SK-N-SH treated with all-trans-retinoic acid at 6 μM for 48 hours (cell line): Measurements from ENCODE around the gene CDKL5.

Experiments used
- ATAC-seq: fragments of 200-7000 bp; cut with Tn5 transposase; 3 replicates; pipeline ENCODE4 v1.9.1; 2020; ENCODE audit warnings: mild to moderate bottlenecking, moderate library complexity
- ARNTL ChIP-seq: fragments of 450-650 bp; formaldehyde crosslinking; IDR thresholded peaks from 2 replicates; pipeline ENCODE4 v1.5.0; 2020; ENCODE audit warnings: low read depth, mild to moderate bottlenecking, moderate library complexity, borderline replicate concordance
- BACH2 ChIP-seq: fragments of 250-450 bp; sonication (Bioruptor Pico); IDR thresholded peaks from 2 replicates; pipeline ENCODE4 v1.9.0; 2021; ENCODE audit warnings: mild to moderate bottlenecking, borderline replicate concordance
- CSDC2 ChIP-seq: fragments of 250-450 bp; sonication (Bioruptor Pico); IDR thresholded peaks from 2 replicates; pipeline ENCODE4 v1.5.0; 2020; ENCODE audit warnings: mild to moderate bottlenecking, moderate library complexity
- ESRRG ChIP-seq: fragments of 250-450 bp; sonication (Bioruptor Pico); IDR thresholded peaks from 2 replicates; pipeline ENCODE4 v1.6.1; 2021; ENCODE audit warnings: mild to moderate bottlenecking
- GLIS3 ChIP-seq: fragments of 250-450 bp; sonication (Bioruptor Pico); IDR thresholded peaks from 2 replicates; pipeline ENCODE4 v1.5.0; 2020; ENCODE audit warnings: mild to moderate bottlenecking, moderate library complexity
- ISL1 ChIP-seq: fragments of 250-450 bp; sonication (Bioruptor Pico); IDR thresholded peaks from 2 replicates; pipeline ENCODE4 v2.1.2; 2022; ENCODE audit warnings: mild to moderate bottlenecking, moderate library complexity
- OSR1 ChIP-seq: fragments of 250-450 bp; sonication (Bioruptor Pico); IDR thresholded peaks from 2 replicates; pipeline ENCODE4 v1.8.0; 2022; ENCODE audit warnings: moderate library complexity, mild to moderate bottlenecking, inconsistent platforms
- PPARA ChIP-seq: fragments of 250-450 bp; sonication (Bioruptor Pico); IDR thresholded peaks from 2 replicates; pipeline ENCODE4 v1.5.0; 2020; ENCODE audit warnings: mild to moderate bottlenecking, borderline replicate concordance
- RARB ChIP-seq: fragments of 250-450 bp; sonication (Bioruptor Pico); IDR thresholded peaks from 2 replicates; pipeline ENCODE4 v1.8.0; 2021; ENCODE audit warnings: mild to moderate bottlenecking, moderate library complexity
- SNAI2 ChIP-seq: fragments of 250-450 bp; sonication (Bioruptor Pico); IDR thresholded peaks from 2 replicates; pipeline ENCODE4 v1.5.0; 2020; ENCODE audit warnings: mild to moderate bottlenecking, moderate library complexity
- ZC3H10 ChIP-seq: fragments of 250-450 bp; sonication (Bioruptor Pico); IDR thresholded peaks from 2 replicates; pipeline ENCODE4 v1.5.1; 2021; ENCODE audit warnings: mild to moderate bottlenecking, moderate library complexity
- ZFP3 ChIP-seq: fragments of 250-450 bp; sonication (Bioruptor Pico); IDR thresholded peaks from 2 replicates; pipeline ENCODE4 v1.5.0; 2020; ENCODE audit warnings: mild to moderate bottlenecking, moderate library complexity
- ZFP30 ChIP-seq: fragments of 450-650 bp; formaldehyde crosslinking; IDR thresholded peaks from 2 replicates; pipeline ENCODE4 v1.5.0; 2022; ENCODE audit warnings: mild to moderate bottlenecking, moderate library complexity
- ZNF565 ChIP-seq: fragments of 450-650 bp; formaldehyde crosslinking; conservative IDR thresholded peaks from 2 replicates; pipeline ENCODE4 v1.5.0; 2020; ENCODE audit warnings: low read depth, mild to moderate bottlenecking, moderate library complexity
- ZNF70 ChIP-seq: fragments of 450-650 bp; formaldehyde crosslinking; IDR thresholded peaks from 2 replicates; pipeline ENCODE4 v1.5.0; 2020; ENCODE audit warnings: mild to moderate bottlenecking, moderate library complexity
- ZNF8 ChIP-seq: fragments of 450-650 bp; formaldehyde crosslinking; IDR thresholded peaks from 2 replicates; pipeline ENCODE4 v1.5.0; 2020; ENCODE audit warnings: mild to moderate bottlenecking, moderate library complexity
- TF ChIP-seq, protein P1 (sequence below): fragments of 250-450 bp; sonication (Bioruptor Pico); IDR thresholded peaks from 2 replicates; pipeline ENCODE4 v1.8.0; 2021; ENCODE audit warnings: low read depth, mild to moderate bottlenecking, moderate library complexity, borderline replicate concordance
- TF ChIP-seq, protein P2 (sequence below): fragments of 250-450 bp; sonication (Bioruptor Pico); IDR thresholded peaks from 2 replicates; pipeline ENCODE4 v1.5.1; 2020; ENCODE audit warnings: low read depth, mild to moderate bottlenecking, moderate library complexity
- TF ChIP-seq, protein P3 (sequence below): fragments of 250-450 bp; sonication (Bioruptor Pico); IDR thresholded peaks from 2 replicates; pipeline ENCODE4 v1.8.0; 2020; ENCODE audit warnings: mild to moderate bottlenecking, moderate library complexity, borderline replicate concordance
- TF ChIP-seq, protein P4 (sequence below): fragments of 250-450 bp; sonication (Bioruptor Pico); IDR thresholded peaks from 2 replicates; pipeline ENCODE4 v1.5.0; 2020; ENCODE audit warnings: mild to moderate bottlenecking, moderate library complexity
- TF ChIP-seq, protein P5 (sequence below): fragments of 250-450 bp; sonication (Bioruptor Pico); IDR thresholded peaks from 2 replicates; pipeline ENCODE4 v1.5.1; 2021; ENCODE audit warnings: mild to moderate bottlenecking, moderate library complexity

Gene CDKL5

DNA sequence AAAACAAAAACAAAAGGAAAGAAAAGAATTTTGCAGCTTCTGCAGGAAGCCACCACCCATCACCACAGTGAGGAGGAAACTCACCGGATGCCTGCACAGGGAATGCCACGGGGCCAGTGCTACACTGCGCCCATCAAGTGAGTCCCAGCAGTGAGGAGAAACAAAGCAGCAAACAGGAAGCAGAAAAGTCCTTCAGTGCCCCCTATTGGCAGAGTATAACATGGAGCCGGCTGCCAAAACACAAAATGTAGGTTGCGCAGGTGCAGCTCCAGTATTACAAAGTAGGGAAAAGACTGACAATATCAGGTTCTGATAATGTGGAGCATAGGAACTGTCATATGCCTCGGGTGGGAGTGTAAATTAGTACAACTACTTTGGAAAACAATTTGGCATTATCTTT lies 47.6 kb upstream of the CDKL5 start (continued):
- TF ChIP-seq, protein P1, sequence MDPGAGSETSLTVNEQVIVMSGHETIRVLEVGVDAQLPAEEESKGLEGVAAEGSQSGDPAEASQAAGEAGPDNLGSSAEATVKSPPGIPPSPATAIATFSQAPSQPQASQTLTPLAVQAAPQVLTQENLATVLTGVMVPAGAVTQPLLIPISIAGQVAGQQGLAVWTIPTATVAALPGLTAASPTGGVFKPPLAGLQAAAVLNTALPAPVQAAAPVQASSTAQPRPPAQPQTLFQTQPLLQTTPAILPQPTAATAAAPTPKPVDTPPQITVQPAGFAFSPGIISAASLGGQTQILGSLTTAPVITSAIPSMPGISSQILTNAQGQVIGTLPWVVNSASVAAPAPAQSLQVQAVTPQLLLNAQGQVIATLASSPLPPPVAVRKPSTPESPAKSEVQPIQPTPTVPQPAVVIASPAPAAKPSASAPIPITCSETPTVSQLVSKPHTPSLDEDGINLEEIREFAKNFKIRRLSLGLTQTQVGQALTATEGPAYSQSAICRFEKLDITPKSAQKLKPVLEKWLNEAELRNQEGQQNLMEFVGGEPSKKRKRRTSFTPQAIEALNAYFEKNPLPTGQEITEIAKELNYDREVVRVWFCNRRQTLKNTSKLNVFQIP (CRISPR knock-in tag): no peak
- no peak for TF ChIP-seq ZFP3 (CRISPR knock-in tag)
- TF ChIP-seq, all 23 proteins: peak for 0

DNA sequence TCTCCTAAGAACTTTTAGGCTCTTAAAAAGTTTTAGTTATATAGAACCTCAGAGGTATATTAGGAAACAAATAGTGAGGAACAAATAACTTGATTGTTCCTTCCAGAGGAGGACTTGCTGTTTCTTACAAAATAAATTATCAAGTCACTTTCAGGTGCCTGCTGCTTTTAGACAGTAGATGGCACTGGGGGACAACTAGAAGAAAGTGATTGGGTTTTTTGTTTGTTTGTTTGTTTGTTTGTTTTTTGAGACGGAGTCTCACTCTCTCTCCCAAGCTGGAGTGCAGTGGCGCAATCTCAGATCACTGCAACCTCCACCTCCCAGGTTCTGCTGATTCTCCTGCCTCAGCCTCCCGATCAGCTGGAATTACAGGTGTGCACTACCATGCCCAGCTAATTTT lies 35.4 kb upstream of the CDKL5 start:
- TF ChIP-seq, protein P2, sequence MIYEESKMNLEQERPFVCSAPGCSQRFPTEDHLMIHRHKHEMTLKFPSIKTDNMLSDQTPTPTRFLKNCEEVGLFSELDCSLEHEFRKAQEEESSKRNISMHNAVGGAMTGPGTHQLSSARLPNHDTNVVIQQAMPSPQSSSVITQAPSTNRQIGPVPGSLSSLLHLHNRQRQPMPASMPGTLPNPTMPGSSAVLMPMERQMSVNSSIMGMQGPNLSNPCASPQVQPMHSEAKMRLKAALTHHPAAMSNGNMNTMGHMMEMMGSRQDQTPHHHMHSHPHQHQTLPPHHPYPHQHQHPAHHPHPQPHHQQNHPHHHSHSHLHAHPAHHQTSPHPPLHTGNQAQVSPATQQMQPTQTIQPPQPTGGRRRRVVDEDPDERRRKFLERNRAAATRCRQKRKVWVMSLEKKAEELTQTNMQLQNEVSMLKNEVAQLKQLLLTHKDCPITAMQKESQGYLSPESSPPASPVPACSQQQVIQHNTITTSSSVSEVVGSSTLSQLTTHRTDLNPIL (CRISPR knock-in tag): no peak
- TF ChIP-seq ZFP3 (CRISPR knock-in tag): no peak
- TF ChIP-seq SNAI2 (CRISPR knock-in tag): no peak
- no peak for TF ChIP-seq RARB (CRISPR knock-in tag)
- TF ChIP-seq ISL1: no peak
- TF ChIP-seq PPARA (CRISPR knock-in tag): no peak
- no peak for TF ChIP-seq OSR1 (CRISPR knock-in tag)
- TF ChIP-seq ARNTL (CRISPR knock-in tag): no peak
- TF ChIP-seq, protein P1 (CRISPR knock-in tag): no peak
- TF ChIP-seq, protein P3, sequence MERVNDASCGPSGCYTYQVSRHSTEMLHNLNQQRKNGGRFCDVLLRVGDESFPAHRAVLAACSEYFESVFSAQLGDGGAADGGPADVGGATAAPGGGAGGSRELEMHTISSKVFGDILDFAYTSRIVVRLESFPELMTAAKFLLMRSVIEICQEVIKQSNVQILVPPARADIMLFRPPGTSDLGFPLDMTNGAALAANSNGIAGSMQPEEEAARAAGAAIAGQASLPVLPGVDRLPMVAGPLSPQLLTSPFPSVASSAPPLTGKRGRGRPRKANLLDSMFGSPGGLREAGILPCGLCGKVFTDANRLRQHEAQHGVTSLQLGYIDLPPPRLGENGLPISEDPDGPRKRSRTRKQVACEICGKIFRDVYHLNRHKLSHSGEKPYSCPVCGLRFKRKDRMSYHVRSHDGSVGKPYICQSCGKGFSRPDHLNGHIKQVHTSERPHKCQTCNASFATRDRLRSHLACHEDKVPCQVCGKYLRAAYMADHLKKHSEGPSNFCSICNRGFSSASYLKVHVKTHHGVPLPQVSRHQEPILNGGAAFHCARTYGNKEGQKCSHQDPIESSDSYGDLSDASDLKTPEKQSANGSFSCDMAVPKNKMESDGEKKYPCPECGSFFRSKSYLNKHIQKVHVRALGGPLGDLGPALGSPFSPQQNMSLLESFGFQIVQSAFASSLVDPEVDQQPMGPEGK: no peak
- no peak for TF ChIP-seq ZC3H10 (CRISPR knock-in tag)
- no peak for TF ChIP-seq ZNF8 (CRISPR knock-in tag)
- no peak for TF ChIP-seq ZNF70 (CRISPR knock-in tag)
- no peak for TF ChIP-seq ZNF565 (CRISPR knock-in tag)
- TF ChIP-seq ZFP30 (CRISPR knock-in tag): no peak
- TF ChIP-seq CSDC2 (CRISPR knock-in tag): no peak
- no peak for TF ChIP-seq ESRRG (CRISPR knock-in tag)

DNA sequence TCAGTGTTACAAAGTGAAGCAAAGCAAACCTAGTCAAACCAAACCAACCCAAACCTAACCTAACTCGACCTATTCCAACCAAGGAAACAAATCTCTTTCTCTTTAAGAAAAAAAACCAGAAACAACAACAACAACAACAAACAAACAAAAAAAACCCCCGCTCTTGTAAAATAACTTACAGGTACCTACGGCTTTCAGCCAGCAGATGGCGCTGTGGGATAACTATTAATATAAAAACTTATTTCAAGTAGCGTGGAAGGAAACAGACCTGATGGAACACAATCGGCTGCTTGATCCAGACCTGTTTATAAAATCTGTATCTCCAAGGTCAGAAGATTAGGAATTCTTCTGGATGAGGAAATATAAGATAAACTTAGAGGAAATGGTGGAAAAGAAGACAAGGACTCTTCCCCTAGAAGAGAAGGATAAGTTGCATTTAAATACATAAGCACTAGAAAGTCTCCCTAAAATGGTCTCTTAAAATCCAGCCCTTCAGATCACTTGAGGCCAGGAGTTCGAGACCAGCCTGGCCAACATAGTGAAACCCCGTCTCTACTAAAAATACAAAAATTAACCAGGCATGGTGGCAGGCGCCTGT lies 34.4 kb upstream of the CDKL5 start:
- peak; percentile 78 for ATAC-seq
- TF ChIP-seq OSR1 (CRISPR knock-in tag) (no peak), ARNTL (CRISPR knock-in tag) (no peak), ZFP3 (CRISPR knock-in tag) (no peak), ZNF8 (CRISPR knock-in tag) (no peak), PPARA (CRISPR knock-in tag) (no peak), ZNF70 (CRISPR knock-in tag) (no peak), ESRRG (CRISPR knock-in tag) (no peak), CSDC2 (CRISPR knock-in tag) (no peak), GLIS3 (CRISPR knock-in tag) (no peak), BACH2 (no peak), ZNF565 (CRISPR knock-in tag) (no peak)
- TF ChIP-seq, protein P1 (CRISPR knock-in tag): no peak
- TF ChIP-seq, protein P4, sequence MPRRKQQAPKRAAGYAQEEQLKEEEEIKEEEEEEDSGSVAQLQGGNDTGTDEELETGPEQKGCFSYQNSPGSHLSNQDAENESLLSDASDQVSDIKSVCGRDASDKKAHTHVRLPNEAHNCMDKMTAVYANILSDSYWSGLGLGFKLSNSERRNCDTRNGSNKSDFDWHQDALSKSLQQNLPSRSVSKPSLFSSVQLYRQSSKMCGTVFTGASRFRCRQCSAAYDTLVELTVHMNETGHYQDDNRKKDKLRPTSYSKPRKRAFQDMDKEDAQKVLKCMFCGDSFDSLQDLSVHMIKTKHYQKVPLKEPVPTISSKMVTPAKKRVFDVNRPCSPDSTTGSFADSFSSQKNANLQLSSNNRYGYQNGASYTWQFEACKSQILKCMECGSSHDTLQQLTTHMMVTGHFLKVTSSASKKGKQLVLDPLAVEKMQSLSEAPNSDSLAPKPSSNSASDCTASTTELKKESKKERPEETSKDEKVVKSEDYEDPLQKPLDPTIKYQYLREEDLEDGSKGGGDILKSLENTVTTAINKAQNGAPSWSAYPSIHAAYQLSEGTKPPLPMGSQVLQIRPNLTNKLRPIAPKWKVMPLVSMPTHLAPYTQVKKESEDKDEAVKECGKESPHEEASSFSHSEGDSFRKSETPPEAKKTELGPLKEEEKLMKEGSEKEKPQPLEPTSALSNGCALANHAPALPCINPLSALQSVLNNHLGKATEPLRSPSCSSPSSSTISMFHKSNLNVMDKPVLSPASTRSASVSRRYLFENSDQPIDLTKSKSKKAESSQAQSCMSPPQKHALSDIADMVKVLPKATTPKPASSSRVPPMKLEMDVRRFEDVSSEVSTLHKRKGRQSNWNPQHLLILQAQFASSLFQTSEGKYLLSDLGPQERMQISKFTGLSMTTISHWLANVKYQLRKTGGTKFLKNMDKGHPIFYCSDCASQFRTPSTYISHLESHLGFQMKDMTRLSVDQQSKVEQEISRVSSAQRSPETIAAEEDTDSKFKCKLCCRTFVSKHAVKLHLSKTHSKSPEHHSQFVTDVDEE (CRISPR knock-in tag): no peak
- TF ChIP-seq, protein P2 (CRISPR knock-in tag): no peak
- TF ChIP-seq, protein P5, sequence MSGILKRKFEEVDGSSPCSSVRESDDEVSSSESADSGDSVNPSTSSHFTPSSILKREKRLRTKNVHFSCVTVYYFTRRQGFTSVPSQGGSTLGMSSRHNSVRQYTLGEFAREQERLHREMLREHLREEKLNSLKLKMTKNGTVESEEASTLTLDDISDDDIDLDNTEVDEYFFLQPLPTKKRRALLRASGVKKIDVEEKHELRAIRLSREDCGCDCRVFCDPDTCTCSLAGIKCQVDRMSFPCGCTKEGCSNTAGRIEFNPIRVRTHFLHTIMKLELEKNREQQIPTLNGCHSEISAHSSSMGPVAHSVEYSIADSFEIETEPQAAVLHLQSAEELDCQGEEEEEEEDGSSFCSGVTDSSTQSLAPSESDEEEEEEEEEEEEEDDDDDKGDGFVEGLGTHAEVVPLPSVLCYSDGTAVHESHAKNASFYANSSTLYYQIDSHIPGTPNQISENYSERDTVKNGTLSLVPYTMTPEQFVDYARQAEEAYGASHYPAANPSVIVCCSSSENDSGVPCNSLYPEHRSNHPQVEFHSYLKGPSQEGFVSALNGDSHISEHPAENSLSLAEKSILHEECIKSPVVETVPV (CRISPR knock-in tag): no peak

More for the DNA sequence above, 35.4 kb upstream of the CDKL5 start:
- no peak for ATAC-seq
